HL-60/S4 (cell line): ENCODE measurements around the gene CCT2.

Experiments used
- in situ Hi-C: fragments of 300-500 bp; cut with MboI; formaldehyde crosslinking; loops from 2 replicates; pipeline ENCODE4 v1.14.3; 2022; ENCODE audit warnings: low sequenced_read_pairs

Gene CCT2

DNA sequence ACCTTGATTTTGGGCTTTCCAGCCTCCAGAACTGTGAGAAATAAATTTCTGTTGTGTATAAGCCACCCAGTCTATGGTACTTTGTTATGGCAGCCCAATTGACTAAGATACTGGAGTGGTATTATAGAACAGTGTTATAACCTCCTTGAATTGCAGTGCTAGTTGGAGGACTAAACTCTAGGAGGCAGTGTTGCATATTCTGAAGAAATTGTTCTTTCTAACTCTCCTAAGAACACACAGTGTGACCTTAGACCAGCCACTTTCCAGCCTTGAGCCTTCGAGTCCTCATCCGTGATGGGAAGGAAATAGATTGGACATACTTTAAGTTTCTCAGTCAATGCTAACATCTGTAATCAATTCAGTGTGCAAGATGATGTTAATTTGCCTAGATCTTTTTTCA lies 47.8 kb downstream of the CCT2 start:
- in situ Hi-C loops: no loop called here

DNA sequence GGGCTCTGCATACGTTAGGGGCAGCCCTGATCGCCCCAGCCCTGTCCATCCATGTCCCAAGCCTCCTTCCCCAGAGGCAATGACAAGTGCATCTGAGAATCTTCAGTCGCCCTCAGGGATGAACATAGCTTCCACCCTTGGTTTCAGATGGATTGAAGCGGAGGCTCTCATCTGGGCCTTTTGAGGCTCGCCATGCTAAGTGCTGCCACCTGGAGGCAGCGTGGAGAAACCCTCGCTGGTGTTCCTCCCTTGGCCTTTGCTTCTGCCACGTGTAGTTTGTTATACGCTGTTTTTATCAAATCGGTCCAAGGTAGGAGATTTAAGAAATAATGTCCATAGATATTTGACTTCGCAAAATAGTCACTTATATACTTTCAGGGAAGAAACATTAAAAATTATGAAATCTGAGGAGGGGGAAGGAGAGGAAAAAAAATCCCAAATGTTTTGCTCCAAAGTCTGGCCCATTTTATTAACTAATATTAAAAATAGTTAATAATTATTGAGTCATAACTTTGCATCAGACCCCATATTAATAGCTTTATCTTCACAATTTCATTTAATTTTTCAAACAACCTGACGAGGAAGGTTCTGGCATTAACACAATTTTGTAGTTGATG lies 54.2 kb downstream of the CCT2 start:
- in situ Hi-C loops: no loop called here

DNA sequence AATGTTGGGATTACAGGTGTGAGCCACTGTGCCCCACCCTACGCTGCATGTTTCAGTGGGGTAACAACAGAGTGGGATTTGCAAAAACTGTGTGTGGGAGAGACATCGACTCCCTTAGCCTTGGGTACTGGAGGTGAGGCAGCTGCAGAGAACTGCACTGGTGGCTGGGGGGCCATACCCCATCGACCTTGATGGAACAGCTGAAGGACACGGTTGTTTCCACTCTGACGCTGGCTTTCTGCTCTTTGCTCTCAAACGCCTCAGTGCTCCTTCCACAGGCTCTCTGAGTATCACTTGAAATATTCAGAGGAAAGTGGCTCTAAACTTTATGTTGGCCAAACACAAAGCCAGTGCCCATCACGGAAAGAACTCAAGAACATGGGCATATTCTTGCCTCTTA lies 56.3 kb downstream of the CCT2 start:
- in situ Hi-C loops: no loop called here

DNA sequence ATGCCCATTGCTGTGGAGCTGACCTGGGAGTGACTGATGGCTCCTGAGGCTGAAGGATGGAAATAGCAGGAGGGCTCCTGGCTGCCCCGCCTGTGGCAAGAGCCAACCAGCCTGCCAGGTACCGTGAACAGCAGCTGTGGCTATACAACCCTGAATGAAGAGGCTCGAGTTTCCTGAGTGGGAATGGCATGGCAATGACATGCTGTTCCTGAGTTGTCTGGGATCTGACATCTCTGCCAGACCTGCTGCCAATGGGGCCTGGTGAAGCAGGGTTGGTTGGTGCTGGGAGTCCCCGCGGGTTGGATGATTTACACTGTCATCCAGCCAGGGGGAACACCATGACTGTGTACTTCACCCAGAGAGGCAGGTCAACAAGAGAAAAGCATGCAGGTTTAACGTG lies 57.3 kb downstream of the CCT2 start:
- in situ Hi-C loops: no loop called here

DNA sequence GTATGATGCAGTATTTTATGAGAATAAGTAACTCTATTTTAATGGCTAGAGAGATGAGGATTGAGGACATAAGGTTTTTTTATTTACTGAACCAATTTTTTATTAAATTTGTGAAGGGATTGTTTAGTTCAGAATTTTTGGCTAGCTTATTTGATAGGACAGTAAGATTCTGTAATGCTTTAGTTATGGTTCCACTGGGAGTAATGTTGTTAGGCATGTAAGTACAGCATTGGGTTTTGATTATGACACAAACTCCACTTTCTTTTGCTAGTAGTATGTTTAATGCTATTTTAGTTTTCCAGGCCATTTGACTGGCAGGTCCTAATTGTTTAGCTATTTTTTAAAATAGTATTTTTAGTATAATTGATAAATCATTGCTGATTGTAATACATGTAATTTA lies 59.3 kb downstream of the CCT2 start:
- in situ Hi-C loops: no loop called here

DNA sequence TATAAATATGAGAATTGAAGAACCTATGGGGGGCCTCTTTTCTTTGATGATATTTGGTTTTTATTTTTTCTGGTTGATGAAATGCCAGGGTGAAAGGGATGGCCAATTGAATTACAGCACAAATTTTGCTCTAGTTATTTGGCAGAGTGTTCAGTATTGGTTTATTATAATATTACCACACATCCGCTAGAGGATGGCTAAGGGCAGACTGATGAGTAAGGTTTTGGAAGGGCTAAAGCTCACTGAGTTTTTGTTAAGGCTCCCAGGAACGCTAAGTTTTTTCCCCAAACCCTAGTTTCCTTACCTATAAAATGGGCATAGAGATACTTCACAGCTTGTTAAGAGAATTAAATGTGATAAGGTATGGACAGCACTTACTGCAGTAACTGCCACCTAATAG lies 59.8 kb downstream of the CCT2 start:
- in situ Hi-C loops: no loop called here

DNA sequence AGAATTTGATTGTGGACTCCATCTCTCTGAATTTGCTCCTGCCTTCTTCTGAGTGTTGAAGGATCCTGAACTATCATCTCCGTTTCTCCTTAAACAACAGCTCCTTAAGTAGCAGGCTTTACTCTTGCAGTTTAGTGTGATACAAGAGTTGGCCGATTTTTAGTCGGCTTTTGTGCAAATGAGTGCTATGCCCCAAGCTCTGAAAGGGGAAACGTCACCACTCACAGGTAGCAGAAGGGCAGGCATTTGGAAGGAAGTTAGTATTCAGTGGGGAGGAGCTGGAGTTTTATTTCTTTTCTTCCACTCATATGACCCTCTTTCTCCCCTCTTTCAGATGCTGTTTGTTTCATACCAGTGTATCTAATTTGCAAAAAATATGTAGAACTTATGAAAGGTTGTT lies 61.9 kb downstream of the CCT2 start:
- in situ Hi-C loops: no loop called here

DNA sequence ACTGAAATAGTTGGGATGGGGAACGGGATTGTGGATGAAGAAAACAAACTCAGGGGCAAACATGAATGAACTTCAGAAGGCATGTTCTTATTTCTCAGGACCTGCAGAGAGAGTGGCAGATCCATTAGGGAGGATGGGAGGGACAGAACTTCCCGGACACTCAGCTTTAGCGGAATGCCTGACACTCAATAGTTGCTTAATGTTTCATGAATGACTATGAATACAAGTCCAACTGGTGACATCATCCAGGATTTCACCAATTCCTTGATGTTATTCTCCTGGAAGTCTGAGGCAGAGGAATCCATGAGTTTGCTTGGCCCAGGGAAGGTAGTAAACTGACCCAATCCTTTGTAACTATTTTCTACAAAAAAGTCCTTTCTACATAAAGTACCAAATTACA lies 63.2 kb downstream of the CCT2 start:
- in situ Hi-C loops: no loop called here

DNA sequence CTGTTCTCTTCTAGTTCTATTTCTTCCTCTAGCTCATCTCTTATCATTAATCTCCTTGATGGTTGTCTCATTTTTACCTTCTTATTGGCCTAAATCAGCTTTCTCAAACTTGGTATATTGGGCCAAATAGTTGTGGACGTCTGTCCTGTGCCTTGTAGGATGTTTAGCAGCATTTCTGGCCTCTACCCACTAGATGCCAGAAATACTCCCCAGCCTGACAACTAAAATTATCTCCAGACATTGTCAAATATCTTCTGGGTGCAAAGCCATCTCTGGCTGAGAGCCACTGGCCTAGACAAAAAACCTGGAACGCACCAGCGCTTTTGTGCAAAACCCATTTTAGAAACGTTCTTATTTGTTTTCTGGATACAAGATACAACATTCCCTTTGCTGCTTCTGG lies 64.3 kb downstream of the CCT2 start:
- in situ Hi-C loops: no loop called here
